Vagina (tissue), 2 donors: ENCODE data around the gene DLX2. TPM values are rescaled to one million over a fixed set of nuclear protein-coding genes. Genes with fewer than 3 reads are reported as not detected.
A peak's percentile ranks its signal among the peaks of the same experiment; 100 is the strongest.

Experiments used
- DNase-seq, 2 donors: peaks; one replicate each; pipeline ENCODE4 v3.0.0-alpha.2; 2017; ENCODE audit errors: extremely low spot score in 2 of 2
- H3K27ac ChIP-seq: fragments of 200-600 bp; sonication (generic); one replicate; pipeline ENCODE4 v1.5.1; 2019
- H3K27me3 ChIP-seq: fragments of 200-600 bp; sonication (generic); one replicate; pipeline ENCODE4 v1.5.1; 2019
- H3K36me3 ChIP-seq, 2 donors: fragments of 200-600 bp; sonication (generic); one replicate each; pipeline ENCODE4 v1.5.1; 2017 to 2019
- H3K4me1 ChIP-seq: fragments of 200-600 bp; sonication (generic); one replicate; pipeline ENCODE4 v1.5.1; 2019
- H3K4me3 ChIP-seq, 2 donors: fragments of 200-600 bp; sonication (generic); 1 replicate in 1 of 2; 2 replicates in 1 of 2; pipeline ENCODE4 v1.5.1; 2016 to 2019
- H3K9me3 ChIP-seq: fragments of 200-600 bp; sonication (generic); one replicate; pipeline ENCODE4 v1.5.1; 2019
- POLR2A ChIP-seq, 2 donors: fragments of 450-650 bp; IDR thresholded peaks; one replicate each; pipeline ENCODE4 v1.6.1; 2017; ENCODE audit warnings: antibody characterized with exemption in 2 of 2, mild to moderate bottlenecking in 2 of 2, moderate library complexity in 2 of 2
- POLR2AphosphoS5 ChIP-seq, 2 donors: sonication (generic); formaldehyde crosslinking; IDR thresholded peaks; one replicate each; pipeline ENCODE4 v1.9.0; 2017; ENCODE audit warnings: antibody characterized with exemption in 2 of 2, mild to moderate bottlenecking in 2 of 2, low read depth in 1 of 2; ENCODE audit not compliant: insufficient read depth in 1 of 2
- intact Hi-C: fragments of 100-400 bp; cut with DNase I; formaldehyde crosslinking; loops from one replicate; pipeline ENCODE4 v1.15.1; 2023
- total RNA-seq: library from RNA; depleted of rRNA; stranded (reverse); fragments of >200 nt; gene quantifications from one replicate; pipeline ENCODE4 v1.2.3, GENCODE V29; 2016
- TF ChIP-seq, protein P1 (sequence below), 3 experiments: fragments of 450-650 bp in 2 of 3; fragments of 200-600 bp in 1 of 3; sonication (generic) in 1 of 3; IDR thresholded peaks; one replicate each; pipeline ENCODE4 v1.5.1; 2017 to 2019; ENCODE audit warnings: antibody characterized with exemption in 3 of 3, mild to moderate bottlenecking in 2 of 3, moderate library complexity in 2 of 3

DLX2 gene
- total RNA-seq, 1 donor from 2014 or later = not detected

DNA sequence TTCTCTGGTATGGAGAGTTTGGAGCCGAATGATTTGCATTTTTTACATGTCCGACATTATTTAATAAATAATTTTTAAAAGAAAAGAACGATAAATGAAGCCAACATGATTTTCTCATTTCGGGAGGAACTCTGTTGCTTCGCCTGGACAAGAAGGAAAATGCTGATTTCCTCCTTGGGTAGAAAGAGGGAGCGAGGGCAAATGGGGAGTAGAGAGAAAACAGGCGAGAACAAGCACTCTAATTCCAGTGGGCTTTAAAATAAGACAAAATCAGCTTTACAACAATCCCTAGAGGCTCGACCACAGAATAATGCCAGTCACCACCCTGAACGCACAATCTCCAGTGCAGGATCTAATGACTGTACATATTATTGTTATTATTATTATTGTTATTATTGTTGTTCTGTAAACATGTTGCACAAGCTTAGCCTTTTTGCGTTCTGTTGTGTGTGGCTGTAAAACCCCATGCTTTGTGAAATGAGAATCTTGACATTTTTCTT, 13.6 kb downstream of the DLX2 start:
- DNase-seq = no peak
- TF ChIP-seq POLR2AphosphoS5 (IDR thresholded peaks at IDR 0.05; ENCODE audit: insufficient read depth in 1 of 2, low read depth in 1 of 2) (no peak), POLR2A (IDR thresholded peaks at IDR 0.05) (no peak)
- TF ChIP-seq, protein P1, sequence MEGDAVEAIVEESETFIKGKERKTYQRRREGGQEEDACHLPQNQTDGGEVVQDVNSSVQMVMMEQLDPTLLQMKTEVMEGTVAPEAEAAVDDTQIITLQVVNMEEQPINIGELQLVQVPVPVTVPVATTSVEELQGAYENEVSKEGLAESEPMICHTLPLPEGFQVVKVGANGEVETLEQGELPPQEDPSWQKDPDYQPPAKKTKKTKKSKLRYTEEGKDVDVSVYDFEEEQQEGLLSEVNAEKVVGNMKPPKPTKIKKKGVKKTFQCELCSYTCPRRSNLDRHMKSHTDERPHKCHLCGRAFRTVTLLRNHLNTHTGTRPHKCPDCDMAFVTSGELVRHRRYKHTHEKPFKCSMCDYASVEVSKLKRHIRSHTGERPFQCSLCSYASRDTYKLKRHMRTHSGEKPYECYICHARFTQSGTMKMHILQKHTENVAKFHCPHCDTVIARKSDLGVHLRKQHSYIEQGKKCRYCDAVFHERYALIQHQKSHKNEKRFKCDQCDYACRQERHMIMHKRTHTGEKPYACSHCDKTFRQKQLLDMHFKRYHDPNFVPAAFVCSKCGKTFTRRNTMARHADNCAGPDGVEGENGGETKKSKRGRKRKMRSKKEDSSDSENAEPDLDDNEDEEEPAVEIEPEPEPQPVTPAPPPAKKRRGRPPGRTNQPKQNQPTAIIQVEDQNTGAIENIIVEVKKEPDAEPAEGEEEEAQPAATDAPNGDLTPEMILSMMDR (IDR thresholded peaks at IDR 0.05) = no peak
- no peak overlapping the region for H3K4me3 ChIP-seq
- H3K4me1 ChIP-seq = peaks cover 29% of the 10 kb centered on the region
- H3K27me3 ChIP-seq = peaks cover 50% of the 10 kb centered on the region
- H3K9me3 ChIP-seq = no peaks in the 10 kb centered on the region
- H3K36me3 ChIP-seq = no peaks in the 10 kb centered on the region
- H3K27ac ChIP-seq = no peak overlapping the region
- intact Hi-C loops = no loop called here

DNA sequence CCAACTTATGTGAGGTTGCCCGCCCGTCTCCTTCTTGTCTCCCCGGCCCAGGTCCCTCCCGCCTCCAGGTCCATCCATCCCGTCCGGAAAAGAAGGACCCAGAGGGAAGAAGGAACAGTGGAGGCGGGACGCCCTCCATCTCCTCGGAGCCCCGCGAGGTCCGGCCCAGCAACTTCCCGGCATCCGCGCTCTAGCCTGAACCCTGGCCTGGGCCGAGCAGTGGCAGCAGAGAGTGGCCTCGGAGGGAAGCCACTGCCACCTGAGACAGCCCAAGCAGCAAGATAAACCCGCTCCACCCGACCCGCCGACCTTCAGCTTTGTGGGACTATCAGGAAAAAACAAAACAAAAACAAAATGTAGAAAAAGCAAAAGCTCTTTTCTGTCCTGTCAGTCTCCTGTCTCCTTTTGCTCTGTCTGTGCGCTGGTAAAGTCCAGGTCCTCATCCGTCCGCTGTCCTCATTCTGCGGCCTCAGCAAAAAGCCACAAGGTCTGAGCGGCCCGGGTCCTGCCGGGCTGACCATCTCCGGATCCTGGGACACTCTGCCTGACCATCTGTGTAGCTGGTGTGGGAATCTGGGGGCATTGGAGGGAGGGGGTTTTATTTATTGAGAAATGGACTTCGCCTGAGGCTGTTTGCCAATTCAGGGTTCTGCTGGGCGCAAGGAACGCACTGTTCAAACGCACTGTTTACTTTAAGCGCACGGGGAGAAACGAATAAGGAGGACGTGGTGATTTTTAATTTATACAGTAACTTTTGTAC, 14.3 kb downstream of the DLX2 start:
- H3K27me3 ChIP-seq = peaks cover 49% of the 10 kb centered on the region
- H3K27ac ChIP-seq = no peak overlapping the region
- H3K4me1 ChIP-seq = peaks cover 31% of the 10 kb centered on the region
- intact Hi-C loops = no loop called here
- H3K36me3 ChIP-seq = no peaks in the 10 kb centered on the region
- no peak overlapping the region for H3K4me3 ChIP-seq
- H3K9me3 ChIP-seq = no peaks in the 10 kb centered on the region
- peak in 1 of 2 donors; percentile 49 for DNase-seq
- TF ChIP-seq POLR2AphosphoS5 (IDR thresholded peaks at IDR 0.05; ENCODE audit: insufficient read depth in 1 of 2, low read depth in 1 of 2) (no peak), POLR2A (IDR thresholded peaks at IDR 0.05) (no peak)
- TF ChIP-seq, protein P1 (IDR thresholded peaks at IDR 0.05) = no peak

DNA sequence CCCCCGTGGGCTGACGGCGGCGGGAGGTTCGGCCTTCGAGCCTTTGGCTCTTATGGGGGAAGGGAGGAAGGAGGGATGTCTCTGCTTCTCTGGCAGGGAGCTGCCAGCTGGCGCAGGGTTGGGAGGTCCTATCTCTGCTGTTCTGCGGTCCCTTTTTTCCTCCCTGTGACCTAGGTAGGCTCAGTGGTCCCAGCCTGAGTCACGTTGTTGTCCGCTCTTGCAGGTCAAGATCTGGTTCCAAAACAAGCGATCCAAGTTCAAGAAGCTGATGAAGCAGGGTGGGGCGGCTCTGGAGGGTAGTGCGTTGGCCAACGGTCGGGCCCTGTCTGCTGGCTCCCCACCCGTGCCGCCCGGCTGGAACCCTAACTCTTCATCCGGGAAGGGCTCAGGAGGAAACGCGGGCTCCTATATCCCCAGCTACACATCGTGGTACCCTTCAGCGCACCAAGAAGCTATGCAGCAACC, 14.9 kb downstream of the DLX2 start:
- H3K9me3 ChIP-seq = no peaks in the 10 kb centered on the region
- TF ChIP-seq, protein P1 (IDR thresholded peaks at IDR 0.05) = no peak
- TF ChIP-seq POLR2AphosphoS5 (IDR thresholded peaks at IDR 0.05; ENCODE audit: insufficient read depth in 1 of 2, low read depth in 1 of 2) (no peak), POLR2A (IDR thresholded peaks at IDR 0.05) (no peak)
- intact Hi-C loops = no loop called here
- H3K4me1 ChIP-seq = peaks cover 37% of the 10 kb centered on the region
- peaks cover 54% of the 10 kb centered on the region for H3K27me3 ChIP-seq
- no peaks in the 10 kb centered on the region for H3K36me3 ChIP-seq
- no peak overlapping the region for H3K4me3 ChIP-seq
- DNase-seq = peak in 1 of 2 donors; percentile 83
- no peak overlapping the region for H3K27ac ChIP-seq

DNA sequence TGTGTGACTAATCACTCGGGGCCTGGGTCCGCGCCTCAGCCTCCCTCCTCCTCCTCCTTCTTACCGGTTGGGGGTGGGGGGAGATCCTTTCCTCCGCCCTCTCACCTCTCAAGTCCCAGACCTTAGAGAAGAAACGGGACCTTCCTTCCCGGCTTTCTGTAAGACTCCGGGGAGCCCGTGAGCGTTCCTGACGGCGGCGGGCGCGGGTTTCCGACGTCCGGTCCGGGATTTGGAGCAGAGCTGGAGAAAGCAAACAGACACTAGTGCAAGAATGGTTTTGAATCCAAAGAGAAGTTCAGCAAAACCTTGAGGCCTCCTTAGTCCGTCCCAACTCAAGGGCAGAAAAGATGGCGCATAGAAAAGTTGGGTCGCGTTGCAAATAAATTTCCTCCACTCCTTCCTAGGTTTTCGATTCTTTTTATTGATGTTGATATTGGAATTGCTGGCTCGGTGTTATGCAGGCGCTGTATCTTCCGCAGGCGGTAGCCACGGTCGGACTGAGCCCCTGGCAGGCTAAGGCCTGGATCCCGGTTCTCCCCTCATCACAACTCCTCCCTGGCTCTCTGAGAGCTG, 15.4 kb downstream of the DLX2 start:
- H3K9me3 ChIP-seq = no peaks in the 10 kb centered on the region
- peaks cover 58% of the 10 kb centered on the region for H3K27me3 ChIP-seq
- no peak overlapping the region for H3K27ac ChIP-seq
- TF ChIP-seq POLR2AphosphoS5 (IDR thresholded peaks at IDR 0.05; ENCODE audit: insufficient read depth in 1 of 2, low read depth in 1 of 2) (peak in 1 of 2 donors; percentile 10), POLR2A (IDR thresholded peaks at IDR 0.05) (no peak)
- H3K4me1 ChIP-seq = peaks cover 41% of the 10 kb centered on the region
- peak in 1 of 2 donors; percentile 74 for DNase-seq
- no peaks in the 10 kb centered on the region for H3K36me3 ChIP-seq
- intact Hi-C loops = no loop called here
- H3K4me3 ChIP-seq = peak overlapping the region in 1 of 2 donors; percentile 40

DNA sequence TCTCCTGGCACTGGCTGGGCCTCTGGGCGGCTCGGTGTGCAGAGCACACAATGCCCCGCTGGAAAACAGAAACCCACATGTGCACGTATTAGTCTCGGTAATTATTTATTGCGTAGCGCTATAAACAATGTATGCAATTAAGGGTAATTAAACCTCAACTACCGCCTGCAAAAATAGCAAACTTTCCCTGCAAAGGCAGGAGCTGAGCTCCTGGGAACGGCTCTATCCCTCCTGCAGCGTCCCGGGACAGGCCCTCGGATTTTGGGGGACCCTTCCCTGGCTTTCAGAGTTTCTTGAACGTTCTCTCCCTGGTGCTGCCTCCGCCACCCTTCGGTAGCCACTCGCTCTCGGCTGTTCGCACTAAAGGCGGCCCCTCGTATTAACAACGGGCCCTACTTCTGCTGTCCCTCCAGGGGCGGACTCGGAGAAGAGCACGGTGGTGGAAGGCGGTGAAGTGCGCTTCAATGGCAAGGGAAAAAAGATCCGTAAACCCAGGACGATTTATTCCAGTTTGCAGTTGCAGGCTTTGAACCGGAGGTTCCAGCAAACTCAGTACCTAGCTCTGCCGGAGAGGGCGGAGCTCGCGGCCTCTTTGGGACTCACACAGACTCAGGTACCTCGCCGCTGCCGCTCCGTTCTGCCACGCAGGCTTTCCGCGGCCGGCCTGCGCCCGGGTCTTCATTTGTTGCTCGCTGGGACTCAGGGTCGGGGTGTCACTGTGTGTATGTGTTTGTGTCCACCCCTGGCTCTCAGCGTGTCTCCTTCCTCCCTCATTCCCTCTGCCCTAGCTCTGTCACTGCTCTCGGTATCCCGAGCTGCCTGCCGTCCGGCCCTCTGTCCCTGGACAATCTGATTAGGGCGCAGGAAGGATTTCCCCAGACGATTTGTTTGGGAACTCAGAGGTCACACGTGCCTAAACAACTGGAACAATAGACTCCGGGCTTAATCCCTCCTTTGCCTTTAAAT, 16.2 kb downstream of the DLX2 start:
- H3K27me3 ChIP-seq = peaks cover 65% of the 10 kb centered on the region
- no peaks in the 10 kb centered on the region for H3K9me3 ChIP-seq
- H3K36me3 ChIP-seq = no peaks in the 10 kb centered on the region
- intact Hi-C loops = no loop called here
- peak in 1 of 2 donors; percentile 76 for DNase-seq
- H3K27ac ChIP-seq = no peak overlapping the region
- peaks cover 41% of the 10 kb centered on the region for H3K4me1 ChIP-seq
- H3K4me3 ChIP-seq = peak overlapping the region; percentile 34 to 40
- TF ChIP-seq, protein P1 (IDR thresholded peaks at IDR 0.05) = no peak
- no peak for TF ChIP-seq POLR2AphosphoS5 (IDR thresholded peaks at IDR 0.05; ENCODE audit: insufficient read depth in 1 of 2, low read depth in 1 of 2)
- TF ChIP-seq POLR2A (IDR thresholded peaks at IDR 0.05) = no peak
